HEK293 (cell line): ENCODE measurements around the gene AGAP1.
A peak's percentile ranks its signal among the peaks of the same experiment; 100 is the strongest.

Experiments used
- CTCF ChIA-PET: fragments of 350-600 bp; formaldehyde crosslinking; extraction: SDS; loops from one replicate; lab custom pipeline; 2021; ENCODE audit warnings: antibody characterized with exemption; lab: Yijun Ruan, JAX
- POLR2A ChIA-PET: fragments of 300-600 bp; formaldehyde crosslinking; extraction: SDS; loops from one replicate; lab custom pipeline; 2020; ENCODE audit warnings: antibody characterized with exemption, inconsistent platforms; lab: Yijun Ruan, JAX
- H3K27ac ChIP-seq: fragments of 200-500 bp; sonication (Bioruptor generic); 2 replicates; pipeline ENCODE4 v1.5.1; 2014; ENCODE audit warnings: low read depth, low read length, control low read depth, inconsistent platforms; ENCODE audit errors: extremely low read depth
- H3K36me3 ChIP-seq, 2 experiments: fragments of 200-500 bp in 1 of 2; sonication (Bioruptor generic) in 1 of 2; 1 replicate in 1 of 2; 2 replicates in 1 of 2; pipeline ENCODE4 v1.5.1; 2014 to 2017; ENCODE audit warnings: inconsistent platforms in 2 of 2, low read length in 2 of 2; ENCODE audit not compliant: control insufficient read depth in 2 of 2, insufficient read depth in 1 of 2
- H3K4me1 ChIP-seq: fragments of 200-500 bp; sonication (Bioruptor generic); 2 replicates; pipeline ENCODE4 v1.5.1; 2014; ENCODE audit warnings: mild to moderate bottlenecking, low read length, inconsistent platforms; ENCODE audit not compliant: control insufficient read depth, insufficient read depth
- H3K4me3 ChIP-seq: 2 replicates; pipeline ENCODE4 v1.5.1; 2011; ENCODE audit warnings: low read depth, mild to moderate bottlenecking, control low read depth, low read length, moderate library complexity
- H3K9me3 ChIP-seq: fragments of 200-500 bp; sonication (Bioruptor generic); 2 replicates; pipeline ENCODE4 v1.5.1; 2014; ENCODE audit warnings: low read depth, low read length, inconsistent platforms; ENCODE audit not compliant: control insufficient read depth, insufficient read depth
- EGR2 ChIP-seq: fragments of 450-650 bp; formaldehyde crosslinking; IDR thresholded peaks from 2 replicates; pipeline ENCODE4 v1.5.1; 2016; ENCODE audit warnings: low read depth, missing biosample characterization, missing genetic modification characterization
- GLIS1 ChIP-seq: fragments of 450-650 bp; formaldehyde crosslinking; IDR thresholded peaks from 2 replicates; pipeline ENCODE4 v1.5.1; 2016; ENCODE audit warnings: missing biosample characterization, missing genetic modification characterization
- MZF1 ChIP-seq: fragments of 450-650 bp; formaldehyde crosslinking; IDR thresholded peaks from 2 replicates; pipeline ENCODE4 v1.5.1; 2017; ENCODE audit warnings: missing biosample characterization, missing genetic modification characterization, borderline replicate concordance
- OSR2 ChIP-seq: fragments of 450-650 bp; formaldehyde crosslinking; IDR thresholded peaks from 2 replicates; pipeline ENCODE4 v1.5.1; 2016; ENCODE audit warnings: missing biosample characterization, missing genetic modification characterization
- PRDM1 ChIP-seq: fragments of 450-650 bp; formaldehyde crosslinking; IDR thresholded peaks from 2 replicates; pipeline ENCODE4; 2016; ENCODE audit warnings: missing biosample characterization, missing genetic modification characterization
- SP7 ChIP-seq: fragments of 450-650 bp; formaldehyde crosslinking; IDR thresholded peaks from 2 replicates; pipeline ENCODE4 v1.5.1; 2016; ENCODE audit warnings: missing biosample characterization, missing genetic modification characterization
- YY1 ChIP-seq: fragments of 450-650 bp; formaldehyde crosslinking; IDR thresholded peaks from 2 replicates; pipeline ENCODE4 v1.5.1; 2018; ENCODE audit warnings: missing biosample characterization, missing genetic modification characterization
- YY2 ChIP-seq: fragments of 450-650 bp; formaldehyde crosslinking; IDR thresholded peaks from 2 replicates; pipeline ENCODE4 v1.5.1; 2016; ENCODE audit warnings: missing biosample characterization, missing genetic modification characterization
- ZFHX2 ChIP-seq: fragments of 450-650 bp; formaldehyde crosslinking; conservative IDR thresholded peaks from 2 replicates; pipeline ENCODE4 v1.5.1; 2016; ENCODE audit warnings: missing biosample characterization, missing genetic modification characterization
- ZIC2 ChIP-seq: fragments of 450-650 bp; formaldehyde crosslinking; IDR thresholded peaks from 2 replicates; pipeline ENCODE4 v1.5.1; 2016; ENCODE audit warnings: missing biosample characterization, missing genetic modification characterization
- ZNF2 ChIP-seq: fragments of 450-650 bp; formaldehyde crosslinking; IDR thresholded peaks from 2 replicates; pipeline ENCODE4 v1.5.1; 2016; ENCODE audit warnings: missing biosample characterization, missing genetic modification characterization
- ZNF239 ChIP-seq: fragments of 450-650 bp; formaldehyde crosslinking; IDR thresholded peaks from 2 replicates; pipeline ENCODE4 v1.5.1; 2016; ENCODE audit warnings: missing biosample characterization, missing genetic modification characterization
- ZNF302 ChIP-seq: fragments of 450-650 bp; formaldehyde crosslinking; IDR thresholded peaks from 2 replicates; pipeline ENCODE4 v1.5.1; 2016; ENCODE audit warnings: missing biosample characterization, missing genetic modification characterization, low read depth
- ZNF324 ChIP-seq: fragments of 450-650 bp; formaldehyde crosslinking; IDR thresholded peaks from 2 replicates; pipeline ENCODE4 v1.5.1; 2016; ENCODE audit warnings: missing biosample characterization, missing genetic modification characterization
- ZNF501 ChIP-seq: fragments of 450-650 bp; formaldehyde crosslinking; IDR thresholded peaks from 2 replicates; pipeline ENCODE4 v1.5.1; 2016; ENCODE audit warnings: missing biosample characterization, missing genetic modification characterization
- ZNF521 ChIP-seq: fragments of 450-650 bp; formaldehyde crosslinking; IDR thresholded peaks from 2 replicates; pipeline ENCODE4 v1.5.1; 2017; ENCODE audit warnings: missing biosample characterization, mild to moderate bottlenecking, missing genetic modification characterization
- ZNF626 ChIP-seq: fragments of 450-650 bp; sonication (Bioruptor Pico); formaldehyde crosslinking; IDR thresholded peaks from 2 replicates; pipeline ENCODE4 v1.5.1; 2018; ENCODE audit warnings: missing biosample characterization, missing genetic modification characterization, inconsistent platforms
- ZNF660 ChIP-seq: fragments of 450-650 bp; IDR thresholded peaks from 2 replicates; pipeline ENCODE4 v1.5.1; 2018; ENCODE audit warnings: missing biosample characterization, mild to moderate bottlenecking, missing genetic modification characterization
- ZNF747 ChIP-seq: fragments of 450-650 bp; formaldehyde crosslinking; IDR thresholded peaks from 2 replicates; pipeline ENCODE4 v1.5.1; 2016; ENCODE audit warnings: missing biosample characterization, missing genetic modification characterization
- ZNF843 ChIP-seq: fragments of 450-650 bp; formaldehyde crosslinking; IDR thresholded peaks from 2 replicates; pipeline ENCODE4 v1.5.1; 2016; ENCODE audit warnings: missing biosample characterization, missing genetic modification characterization
- TF ChIP-seq, protein P1 (sequence below): fragments of 450-650 bp; formaldehyde crosslinking; IDR thresholded peaks from 2 replicates; pipeline ENCODE4 v1.5.1; 2016; ENCODE audit warnings: missing biosample characterization, missing genetic modification characterization
- TF ChIP-seq, protein P2 (sequence below): fragments of 450-650 bp; formaldehyde crosslinking; IDR thresholded peaks from 2 replicates; pipeline ENCODE4 v1.5.1; 2016; ENCODE audit warnings: missing biosample characterization, missing genetic modification characterization
- TF ChIP-seq, protein P3 (sequence below): fragments of 450-650 bp; formaldehyde crosslinking; IDR thresholded peaks from 2 replicates; pipeline ENCODE4 v1.5.1; 2017; ENCODE audit warnings: missing biosample characterization, missing genetic modification characterization

AGAP1 gene

DNA sequence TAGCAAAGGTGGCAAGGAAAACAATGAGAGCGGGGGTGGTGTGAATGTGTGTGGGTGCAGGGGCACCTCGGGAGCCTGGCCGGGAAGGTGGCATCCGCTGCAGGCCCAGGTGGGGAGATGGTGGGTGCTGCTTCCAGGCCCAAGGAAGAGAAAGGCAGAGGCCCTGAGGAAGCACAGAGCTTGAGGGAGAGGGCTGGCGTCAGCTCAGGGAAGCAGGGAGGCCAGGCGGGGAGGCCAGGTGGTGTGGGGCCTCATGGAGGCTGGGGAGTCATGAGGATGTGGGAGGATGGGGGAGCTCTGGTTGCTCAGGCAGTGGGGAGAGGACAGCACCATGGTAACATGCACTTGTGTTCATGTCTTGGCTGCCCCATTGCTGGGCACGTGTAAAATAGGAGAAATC is 43.3 kb downstream of the AGAP1 start:
- Histone ChIP-seq H3K36me3 (no peaks in the 10 kb centered on the region), H3K4me1 (no peaks in the 10 kb centered on the region), H3K4me3 (no peak overlapping the region), H3K27ac (no peak overlapping the region), H3K9me3 (no peaks in the 10 kb centered on the region)
- ChIA-PET CTCF (interaction anchor here (2.7 kb wide), 1 partner anchor 15 kb away, joined by 8 read pairs; no protein-coding TSS in a partner anchor), POLR2A (no interaction called here)
- TF ChIP-seq ZFHX2 (tag by site-specific recombination): peak; percentile 54
- TF ChIP-seq, protein P1, sequence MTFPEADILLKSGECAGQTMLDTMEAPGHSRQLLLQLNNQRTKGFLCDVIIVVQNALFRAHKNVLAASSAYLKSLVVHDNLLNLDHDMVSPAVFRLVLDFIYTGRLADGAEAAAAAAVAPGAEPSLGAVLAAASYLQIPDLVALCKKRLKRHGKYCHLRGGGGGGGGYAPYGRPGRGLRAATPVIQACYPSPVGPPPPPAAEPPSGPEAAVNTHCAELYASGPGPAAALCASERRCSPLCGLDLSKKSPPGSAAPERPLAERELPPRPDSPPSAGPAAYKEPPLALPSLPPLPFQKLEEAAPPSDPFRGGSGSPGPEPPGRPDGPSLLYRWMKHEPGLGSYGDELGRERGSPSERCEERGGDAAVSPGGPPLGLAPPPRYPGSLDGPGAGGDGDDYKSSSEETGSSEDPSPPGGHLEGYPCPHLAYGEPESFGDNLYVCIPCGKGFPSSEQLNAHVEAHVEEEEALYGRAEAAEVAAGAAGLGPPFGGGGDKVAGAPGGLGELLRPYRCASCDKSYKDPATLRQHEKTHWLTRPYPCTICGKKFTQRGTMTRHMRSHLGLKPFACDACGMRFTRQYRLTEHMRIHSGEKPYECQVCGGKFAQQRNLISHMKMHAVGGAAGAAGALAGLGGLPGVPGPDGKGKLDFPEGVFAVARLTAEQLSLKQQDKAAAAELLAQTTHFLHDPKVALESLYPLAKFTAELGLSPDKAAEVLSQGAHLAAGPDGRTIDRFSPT (tag by site-specific recombination): no peak
- 0 out of 2 replicates have a peak, but pooled peaks have one; percentile 26 for TF ChIP-seq EGR2

DNA sequence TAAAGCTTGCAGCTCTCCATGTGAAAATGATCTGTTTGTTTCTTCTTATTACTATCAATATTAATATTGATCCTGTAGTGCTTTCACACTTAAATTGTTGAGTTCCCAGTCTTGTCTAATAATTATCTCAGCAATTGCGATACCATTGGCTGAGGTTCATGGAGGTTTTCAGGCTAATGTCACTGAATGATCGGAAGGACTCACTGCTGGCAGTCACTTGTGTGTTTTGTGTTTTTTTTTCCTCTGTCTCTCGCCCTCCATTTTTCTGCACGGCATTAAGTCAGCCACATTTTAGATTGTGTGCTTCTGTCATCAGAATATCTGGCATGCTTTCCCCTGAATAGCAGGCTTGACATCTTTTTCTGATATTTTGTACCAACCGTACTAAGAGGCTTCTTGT is 43.7 kb downstream of the AGAP1 start:
- ChIA-PET CTCF (interaction anchor here (0.7 to 2.7 kb wide), 2 partner anchors 14 to 55 kb away, joined by 3 to 8 read pairs; no protein-coding TSS in a partner anchor), POLR2A (no interaction called here)
- H3K27ac ChIP-seq: no peak overlapping the region
- H3K9me3 ChIP-seq: no peaks in the 10 kb centered on the region
- H3K4me3 ChIP-seq: no peak overlapping the region
- no peak for TF ChIP-seq ZNF747 (tag by site-specific recombination)
- no peak for TF ChIP-seq SP7
- TF ChIP-seq YY1 (tag by site-specific recombination): no peak
- TF ChIP-seq YY2 (tag by site-specific recombination): no peak
- no peak for TF ChIP-seq ZNF302 (tag by site-specific recombination)
- no peak for TF ChIP-seq MZF1 (tag by site-specific recombination)
- TF ChIP-seq ZNF324 (tag by site-specific recombination): no peak
- no peak for TF ChIP-seq ZNF843 (tag by site-specific recombination)
- no peak for TF ChIP-seq PRDM1 (tag by site-specific recombination)
- no peak for TF ChIP-seq OSR2
- no peak for TF ChIP-seq ZNF501 (tag by site-specific recombination)
- TF ChIP-seq GLIS1 (tag by site-specific recombination): no peak
- TF ChIP-seq ZNF626 (tag by site-specific recombination): no peak
- no peak for TF ChIP-seq ZNF660
- TF ChIP-seq ZNF2: no peak
- no peak for TF ChIP-seq ZNF239 (tag by site-specific recombination)
- TF ChIP-seq, protein P2, sequence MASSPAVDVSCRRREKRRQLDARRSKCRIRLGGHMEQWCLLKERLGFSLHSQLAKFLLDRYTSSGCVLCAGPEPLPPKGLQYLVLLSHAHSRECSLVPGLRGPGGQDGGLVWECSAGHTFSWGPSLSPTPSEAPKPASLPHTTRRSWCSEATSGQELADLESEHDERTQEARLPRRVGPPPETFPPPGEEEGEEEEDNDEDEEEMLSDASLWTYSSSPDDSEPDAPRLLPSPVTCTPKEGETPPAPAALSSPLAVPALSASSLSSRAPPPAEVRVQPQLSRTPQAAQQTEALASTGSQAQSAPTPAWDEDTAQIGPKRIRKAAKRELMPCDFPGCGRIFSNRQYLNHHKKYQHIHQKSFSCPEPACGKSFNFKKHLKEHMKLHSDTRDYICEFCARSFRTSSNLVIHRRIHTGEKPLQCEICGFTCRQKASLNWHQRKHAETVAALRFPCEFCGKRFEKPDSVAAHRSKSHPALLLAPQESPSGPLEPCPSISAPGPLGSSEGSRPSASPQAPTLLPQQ: no peak
- no peak for TF ChIP-seq ZIC2 (tag by site-specific recombination)
- no peaks in the 10 kb centered on the region for H3K36me3 ChIP-seq
- H3K4me1 ChIP-seq: no peaks in the 10 kb centered on the region

DNA sequence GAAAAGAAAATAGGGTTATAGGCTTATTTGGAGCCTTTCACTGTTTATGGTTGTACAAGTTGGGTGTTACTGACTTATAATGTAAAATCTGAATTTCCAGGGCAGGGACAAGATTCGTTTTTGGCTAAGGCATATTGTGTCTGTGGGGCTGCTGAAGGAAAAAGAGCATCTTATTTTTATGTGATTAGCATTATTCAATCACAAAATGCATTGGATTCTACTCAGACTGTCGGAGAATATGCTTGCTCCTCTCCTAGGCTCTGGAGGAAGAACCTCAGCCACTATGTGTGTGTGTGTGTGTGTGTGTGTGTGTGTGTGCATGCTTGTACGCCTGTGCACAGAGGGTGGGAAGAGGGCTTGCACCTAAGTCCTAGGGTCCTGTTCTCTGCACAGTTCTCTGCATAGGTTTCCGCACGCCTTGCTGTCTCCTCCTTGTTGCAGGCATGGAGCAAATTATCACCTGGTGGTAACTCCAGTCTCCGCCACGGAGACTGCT is 44.3 kb downstream of the AGAP1 start:
- ChIA-PET CTCF (interaction anchor here (0.6 to 2.7 kb wide), 3 partner anchors 11 to 54 kb away, joined by 3 to 8 read pairs (median 3); no protein-coding TSS in a partner anchor), POLR2A (no interaction called here)
- no peaks in the 10 kb centered on the region for H3K4me1 ChIP-seq
- H3K9me3 ChIP-seq: no peaks in the 10 kb centered on the region
- TF ChIP-seq, protein P3, sequence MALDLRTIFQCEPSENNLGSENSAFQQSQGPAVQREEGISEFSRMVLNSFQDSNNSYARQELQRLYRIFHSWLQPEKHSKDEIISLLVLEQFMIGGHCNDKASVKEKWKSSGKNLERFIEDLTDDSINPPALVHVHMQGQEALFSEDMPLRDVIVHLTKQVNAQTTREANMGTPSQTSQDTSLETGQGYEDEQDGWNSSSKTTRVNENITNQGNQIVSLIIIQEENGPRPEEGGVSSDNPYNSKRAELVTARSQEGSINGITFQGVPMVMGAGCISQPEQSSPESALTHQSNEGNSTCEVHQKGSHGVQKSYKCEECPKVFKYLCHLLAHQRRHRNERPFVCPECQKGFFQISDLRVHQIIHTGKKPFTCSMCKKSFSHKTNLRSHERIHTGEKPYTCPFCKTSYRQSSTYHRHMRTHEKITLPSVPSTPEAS (tag by site-specific recombination): peak; percentile 52; the same call in 1 of the 2 replicates
- TF ChIP-seq ZNF521: no peak
- H3K27ac ChIP-seq: no peak overlapping the region
- H3K36me3 ChIP-seq: no peaks in the 10 kb centered on the region
- H3K4me3 ChIP-seq: no peak overlapping the region
